Thoracic aorta endothelial cell (primary cell): ENCODE measurements around the gene ALPK1. TPM values are rescaled to one million over a fixed set of nuclear protein-coding genes. Genes with fewer than 3 reads are reported as not detected.

Source experiments
- total RNA-seq: library from RNA; depleted of rRNA; stranded (reverse); fragments of >200 nt; gene quantifications from 2 replicates; pipeline ENCODE4 v1.2.3, GENCODE V29; 2012

Gene ALPK1
- 8.4 and 16.2 TPM in 2 replicates for total RNA-seq

GRCh38 chr4:112296949-112297880 is at the start of gene ALPK1:
Gene ALPK1 (plus strand): TSS chr4:112297369.

Other genes with a start within 250 kb of the ALPK1 start
- 31.0 and 36.8 TPM in 2 replicates for gene FAM241A, start 151.9 kb upstream of the ALPK1 start, total RNA-seq
- gene AP1AR, start 65.6 kb upstream of the ALPK1 start, total RNA-seq, result 34.8 and 39.5 TPM in 2 replicates
- 14.4 and 18.1 TPM in 2 replicates for gene TIFA, start 11.5 kb upstream of the ALPK1 start, total RNA-seq
- not detected in 2 replicates for gene NEUROG2, start 218.8 kb downstream of the ALPK1 start, total RNA-seq